Astrocyte (in vitro differentiated cells and primary cell): ENCODE results near the gene GSK3B. TPM values are rescaled to one million over a fixed set of nuclear protein-coding genes. Genes with fewer than 3 reads are reported as not detected.

Experiments used
- DNase-seq: peaks from one replicate; pipeline ENCODE4 v3.0.0-alpha.2; 2010; ENCODE audit warnings: low read depth
- FAIRE-seq: peaks from 2 replicates; lab custom pipeline; 2011; peaks lifted over from hg19 to GRCh38; lab: Jason Lieb, UNC
- H2AFZ ChIP-seq: 2 replicates; pipeline ENCODE4 v1.6.0; 2012; ENCODE audit warnings: low read depth, low read length, inconsistent platforms
- H3K27ac ChIP-seq: 2 replicates; pipeline ENCODE4 v1.5.1; 2011; ENCODE audit warnings: low read depth, low read length, inconsistent platforms
- H3K27me3 ChIP-seq: 2 replicates; pipeline ENCODE4 v1.6.0; 2011; ENCODE audit warnings: low read length, inconsistent platforms; ENCODE audit not compliant: insufficient read depth
- H3K36me3 ChIP-seq: 2 replicates; pipeline ENCODE4 v1.5.1; 2011; ENCODE audit warnings: low read length, inconsistent platforms; ENCODE audit not compliant: insufficient read depth
- H3K4me1 ChIP-seq: 2 replicates; pipeline ENCODE4 v1.5.1; 2011; ENCODE audit warnings: low read length, inconsistent platforms; ENCODE audit not compliant: insufficient read depth
- H3K4me2 ChIP-seq: 2 replicates; pipeline ENCODE4 v1.6.0; 2012; ENCODE audit warnings: low read length, inconsistent platforms
- H3K4me3 ChIP-seq: 2 replicates; pipeline ENCODE4 v1.5.1; 2011; ENCODE audit warnings: low read depth, mild to moderate bottlenecking, low read length, inconsistent platforms; ENCODE audit not compliant: insufficient read depth
- H3K79me2 ChIP-seq: 2 replicates; pipeline ENCODE4 v1.6.0; 2012; ENCODE audit warnings: mild to moderate bottlenecking, low read length, inconsistent platforms; ENCODE audit not compliant: insufficient read depth
- H3K9ac ChIP-seq: 2 replicates; pipeline ENCODE4 v1.6.0; 2012; ENCODE audit warnings: mild to moderate bottlenecking, low read length, inconsistent platforms
- H3K9me3 ChIP-seq: 2 replicates; pipeline ENCODE4 v1.5.1; 2012; ENCODE audit warnings: low read depth, mild to moderate bottlenecking, low read length, inconsistent platforms; ENCODE audit not compliant: insufficient read depth
- H4K20me1 ChIP-seq: 2 replicates; pipeline ENCODE4 v1.6.0; 2012; ENCODE audit warnings: low read length, inconsistent platforms; ENCODE audit not compliant: insufficient read depth
- H3K27ac Mint-ChIP-seq: one replicate; pipeline ENCODE4 v1.8.0; 2021; ENCODE audit warnings: mild to moderate bottlenecking, mixed read lengths; ENCODE audit not compliant: unreplicated experiment
- H3K27me3 Mint-ChIP-seq: one replicate; pipeline ENCODE4 v1.8.0; 2021; ENCODE audit warnings: low read depth, mixed read lengths; ENCODE audit not compliant: unreplicated experiment
- H3K36me3 Mint-ChIP-seq: one replicate; pipeline ENCODE4 v1.8.0; 2021; ENCODE audit warnings: low read depth, mixed read lengths; ENCODE audit not compliant: unreplicated experiment
- H3K4me1 Mint-ChIP-seq: one replicate; pipeline ENCODE4 v1.8.0; 2021; ENCODE audit warnings: low read depth, mixed read lengths; ENCODE audit not compliant: unreplicated experiment
- H3K4me3 Mint-ChIP-seq: one replicate; pipeline ENCODE4 v1.8.0; 2021; ENCODE audit warnings: mild to moderate bottlenecking, moderate library complexity, mixed read lengths; ENCODE audit not compliant: unreplicated experiment
- H3K9me3 Mint-ChIP-seq: one replicate; pipeline ENCODE4 v1.8.0; 2021; ENCODE audit warnings: mild to moderate bottlenecking, mixed read lengths; ENCODE audit not compliant: unreplicated experiment
- CTCF ChIP-seq: IDR thresholded peaks from 2 replicates; pipeline ENCODE4 v1.5.1; 2011; ENCODE audit warnings: low read depth, mild to moderate bottlenecking, inconsistent platforms, low read length, moderate library complexity; ENCODE audit not compliant: insufficient read depth
- EZH2 ChIP-seq: IDR thresholded peaks from 2 replicates; pipeline ENCODE4 v1.6.1; 2012; ENCODE audit warnings: mild to moderate bottlenecking, low read length, inconsistent platforms; ENCODE audit not compliant: insufficient read depth
- total RNA-seq: library from RNA; stranded (reverse); gene quantifications from 2 replicates; pipeline ENCODE4 v1.2.1, GENCODE V29; 2021

The GSK3B gene
- total RNA-seq, 1 donor from 2014 or later, result 80.6 TPM

GRCh38 chr3:120021523-120021922 is 72.7 kb downstream of the GSK3B start:
- Histone ChIP-seq H3K4me1 (no peaks in the 10 kb centered on the region), H3K79me2 (peaks cover 98% of the 10 kb centered on the region), H2AFZ (no peak overlapping the region), H3K36me3 (no peaks in the 10 kb centered on the region), H3K4me3 (no peak overlapping the region), H3K27ac (no peak overlapping the region), H3K9ac (no peak overlapping the region), H3K4me2 (no peak overlapping the region), H3K9me3 (no peaks in the 10 kb centered on the region), H3K27me3 (no peaks in the 10 kb centered on the region), H4K20me1 (peaks cover 97% of the 10 kb centered on the region)
- no peak for TF ChIP-seq EZH2
- TF ChIP-seq CTCF, result no peak
- Mint-ChIP-seq H3K9me3 (no peaks in the 10 kb centered on the region), H3K4me1 (peaks cover 33% of the 10 kb centered on the region), H3K36me3 (peaks cover 2% of the 10 kb centered on the region), H3K4me3 (no peak overlapping the region), H3K27me3 (no peaks in the 10 kb centered on the region), H3K27ac (no peak overlapping the region)
- DNase-seq (peak; percentile 36), FAIRE-seq (peak; percentile 20)

GRCh38 chr3:120018299-120018698 is 75.9 kb downstream of the GSK3B start:
- H3K4me1 ChIP-seq, result no peaks in the 10 kb centered on the region
- no peaks in the 10 kb centered on the region for H3K27me3 Mint-ChIP-seq
- no peaks in the 10 kb centered on the region for H3K36me3 Mint-ChIP-seq
- H3K36me3 ChIP-seq, result no peaks in the 10 kb centered on the region
- H4K20me1 ChIP-seq, result peaks cover 97% of the 10 kb centered on the region
- FAIRE-seq (no peak), DNase-seq (no peak)
- no peaks in the 10 kb centered on the region for H3K9me3 ChIP-seq
- no peaks in the 10 kb centered on the region for H3K27me3 ChIP-seq
- no peak overlapping the region for H3K27ac Mint-ChIP-seq
- no peaks in the 10 kb centered on the region for H3K9me3 Mint-ChIP-seq
- peaks cover 30% of the 10 kb centered on the region for H3K4me1 Mint-ChIP-seq
- TF ChIP-seq CTCF, result no peak
- no peak for TF ChIP-seq EZH2
- H3K4me3 ChIP-seq, result no peak overlapping the region
- H3K4me3 Mint-ChIP-seq, result no peak overlapping the region
- H3K79me2 ChIP-seq, result peaks cover 96% of the 10 kb centered on the region
- H2AFZ ChIP-seq, result no peak overlapping the region
- no peak overlapping the region for H3K9ac ChIP-seq
- no peak overlapping the region for H3K27ac ChIP-seq
- no peak overlapping the region for H3K4me2 ChIP-seq

- FAIRE-seq (no peak), DNase-seq (no peak)
- Histone ChIP-seq H3K36me3 (no peaks in the 10 kb centered on the region), H3K4me3 (no peak overlapping the region), H3K4me2 (no peak overlapping the region), H2AFZ (no peak overlapping the region), H3K79me2 (peaks cover 96% of the 10 kb centered on the region), H3K9me3 (no peaks in the 10 kb centered on the region), H3K4me1 (no peaks in the 10 kb centered on the region), H3K27ac (no peak overlapping the region), H4K20me1 (peaks cover 97% of the 10 kb centered on the region), H3K9ac (no peak overlapping the region), H3K27me3 (no peaks in the 10 kb centered on the region)
- H3K4me1 Mint-ChIP-seq, result peaks cover 35% of the 10 kb centered on the region
- no peaks in the 10 kb centered on the region for H3K27me3 Mint-ChIP-seq
- no peak overlapping the region for H3K27ac Mint-ChIP-seq
- no peaks in the 10 kb centered on the region for H3K36me3 Mint-ChIP-seq
- H3K4me3 Mint-ChIP-seq, result no peak overlapping the region
- TF ChIP-seq EZH2 (no peak), CTCF (no peak)
- no peaks in the 10 kb centered on the region for H3K9me3 Mint-ChIP-seq
These were observed 76.6 kb downstream of the GSK3B start for GRCh38 chr3:120017692-120018091.
